ENCODE measurements around the gene UGT1A10. TPM values are rescaled to one million over a fixed set of nuclear protein-coding genes. Genes with fewer than 3 reads are reported as not detected.

UGT1A10 gene
- total RNA-seq, 1 experiment from 2014 or later: not detected

DNA sequence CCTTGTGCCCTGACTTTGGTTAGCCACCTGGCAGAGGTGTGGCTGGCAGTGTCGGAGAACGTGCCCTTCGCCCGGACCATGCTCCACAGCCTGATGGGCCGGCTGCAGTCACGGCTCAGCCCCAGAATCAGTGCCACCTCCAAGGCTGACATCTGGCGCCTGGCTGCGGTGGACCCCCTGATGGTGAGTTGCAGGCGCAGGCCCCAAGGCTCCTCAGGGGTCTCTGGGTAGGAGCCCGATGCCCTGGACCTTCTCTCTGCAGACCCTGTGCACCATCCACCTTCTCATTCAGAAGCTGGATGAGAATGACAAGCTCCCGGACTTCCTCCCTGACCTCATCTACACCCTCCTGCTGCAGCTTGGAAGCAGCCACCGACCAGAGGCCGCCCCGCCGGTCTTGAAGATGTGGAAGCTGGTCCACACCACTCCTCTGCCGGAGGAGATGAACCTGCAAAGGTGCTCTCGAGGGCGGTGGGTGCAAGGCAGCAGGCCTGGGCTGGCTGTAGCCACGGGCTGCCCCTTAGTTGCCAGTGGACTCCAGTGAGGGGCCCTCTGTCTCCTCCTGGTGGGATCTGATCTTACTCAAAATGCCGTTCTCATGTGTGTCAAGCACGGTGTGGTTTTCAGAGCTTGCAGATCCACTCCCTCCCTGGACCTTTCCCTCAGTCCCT, 186.0 kb downstream of the UGT1A10 start:
- DNase-seq (ENCODE audit: low read depth): no peak

Other genes with a start within 250 kb of the UGT1A10 start
- 11.8 and 21.2 TPM in 2 replicates for gene USP40, start 69.7 kb upstream of the UGT1A10 start, total RNA-seq (2014; rRNA removed; shearing (Covaris generic))
- not detected in 2 replicates for gene UGT1A8, start 18.8 kb upstream of the UGT1A10 start, total RNA-seq (2014; rRNA removed; shearing (Covaris generic))
- gene UGT1A9, start 35.5 kb downstream of the UGT1A10 start, total RNA-seq (2014; rRNA removed; shearing (Covaris generic)): 0.07 TPM in 1 of 2 replicates, not detected in the other
- not detected in 2 replicates for gene UGT1A7, start 45.5 kb downstream of the UGT1A10 start, total RNA-seq (2014; rRNA removed; shearing (Covaris generic))
- 0.54 TPM in 1 of 2 replicates, not detected in the other for gene UGT1A6, start 56.4 kb downstream of the UGT1A10 start, total RNA-seq (2014; rRNA removed; shearing (Covaris generic))
- gene UGT1A5, start 76.5 kb downstream of the UGT1A10 start, total RNA-seq (2014; rRNA removed; shearing (Covaris generic)): not detected in 2 replicates
- gene UGT1A4, start 82.3 kb downstream of the UGT1A10 start, total RNA-seq (2014; rRNA removed; shearing (Covaris generic)): not detected in 2 replicates
- gene UGT1A3, start 92.6 kb downstream of the UGT1A10 start, total RNA-seq (2014; rRNA removed; shearing (Covaris generic)): not detected in 2 replicates
- not detected in 2 replicates for gene UGT1A1, start 123.8 kb downstream of the UGT1A10 start, total RNA-seq (2014; rRNA removed; shearing (Covaris generic))
- not detected in 2 replicates for gene MROH2A, start 141.9 kb downstream of the UGT1A10 start, total RNA-seq (2014; rRNA removed; shearing (Covaris generic))
- 58.4 and 80.4 TPM in 2 replicates for gene HJURP, start 218.1 kb downstream of the UGT1A10 start, total RNA-seq (2014; rRNA removed; shearing (Covaris generic))

Data from M059J (cell line).